Measurements from ENCODE around the gene ARSJ.

GRCh38 chr4:113976741-113977525 lies 2.5 kb downstream of the ARSJ start:
- TF ChIP-seq POLR2A (IDR thresholded peaks at IDR 0.05) (no peak), CTCF (IDR thresholded peaks at IDR 0.05) (no peak)

All from uterus (tissue), 2 donors.